HCT116 (cell line): ENCODE measurements around the gene DIP2B.

Experiments
- CTCF ChIP-seq, 3 experiments: fragments of 200-600 bp in 1 of 3; sonication (generic) in 1 of 3; IDR thresholded peaks in 2 of 3; conservative IDR thresholded peaks in 1 of 3; 2 replicates each; pipeline ENCODE4 v1.5.1; 2012 to 2017; ENCODE audit warnings: low read depth in 2 of 3, low read length in 2 of 3, antibody characterized with exemption in 1 of 3, borderline replicate concordance in 1 of 3, control low read depth in 1 of 3, mild to moderate bottlenecking in 1 of 3, mixed read lengths in 1 of 3, mixed run types in 1 of 3, moderate library complexity in 1 of 3; ENCODE audit not compliant: insufficient read depth in 1 of 3
- EGR1 ChIP-seq: IDR thresholded peaks from 2 replicates; pipeline ENCODE4 v1.6.1; 2012; ENCODE audit warnings: low read depth
- ELF1 ChIP-seq: IDR thresholded peaks from 2 replicates; pipeline ENCODE4 v1.6.1; 2012; ENCODE audit warnings: low read depth, borderline replicate concordance
- EZH2 ChIP-seq: fragments of 200-600 bp; sonication (generic); IDR thresholded peaks from 2 replicates; pipeline ENCODE4 v1.6.1; 2017; ENCODE audit warnings: antibody characterized with exemption, mixed run types
- EZH2phosphoT487 ChIP-seq: fragments of 200-600 bp; IDR thresholded peaks from 2 replicates; pipeline ENCODE4 v1.6.1; 2018; ENCODE audit warnings: antibody characterized with exemption, borderline replicate concordance
- POLR2A ChIP-seq: IDR thresholded peaks from 2 replicates; pipeline ENCODE4 v1.7.0; 2011; ENCODE audit warnings: borderline replicate concordance; ENCODE audit not compliant: insufficient read depth, insufficient read length; ENCODE audit errors: extremely low read depth
- REST ChIP-seq: IDR thresholded peaks from 2 replicates; pipeline ENCODE4 v1.6.1; 2012; ENCODE audit warnings: low read depth
- TCF7L2 ChIP-seq: IDR thresholded peaks from 2 replicates; pipeline ENCODE4 v1.7.0; 2011; ENCODE audit warnings: borderline replicate concordance, inconsistent platforms; ENCODE audit not compliant: insufficient read depth, insufficient read length; ENCODE audit errors: extremely low read depth
- YY1 ChIP-seq: IDR thresholded peaks from 2 replicates; pipeline ENCODE4 v1.6.1; 2011; ENCODE audit warnings: low read length, low read depth, moderate library complexity, mild to moderate bottlenecking; ENCODE audit not compliant: insufficient replicate concordance; ENCODE audit errors: extremely low read depth
- ZFX ChIP-seq: fragments of 450-650 bp; IDR thresholded peaks from 2 replicates; pipeline ENCODE4 v1.6.1; 2017
- ZNF274 ChIP-seq: fragments of 200-500 bp; sonication (Bioruptor generic); IDR thresholded peaks from 2 replicates; pipeline ENCODE4 v1.6.1; 2014; ENCODE audit warnings: mild to moderate bottlenecking, low read depth, low read length, inconsistent platforms

GRCh38 chr12:50584135-50584534 is 79.3 kb downstream of the DIP2B start:
- TF ChIP-seq CTCF (IDR thresholded peaks at IDR 0.05 in 2 of 3, conservative IDR thresholded peaks at IDR 0.05 in 1 of 3; ENCODE audit: borderline replicate concordance in 1 of 3, insufficient read depth in 1 of 3, low read depth in 2 of 3, low read length in 2 of 3), result no peak
- TF ChIP-seq EZH2phosphoT487, result no peak
- no peak for TF ChIP-seq EZH2
- no peak for TF ChIP-seq TCF7L2
- TF ChIP-seq ZFX, result no peak
- TF ChIP-seq ZNF274, result no peak
- no peak for TF ChIP-seq POLR2A
- no peak for TF ChIP-seq ELF1
- TF ChIP-seq YY1, result no peak
- peak; percentile 22 for TF ChIP-seq REST
- TF ChIP-seq EGR1, result no peak
